HG03460 (cell line): ENCODE data around the gene MYH11.
"Not testable (repeated sequence)": the region's sequence is repeated elsewhere in the genome, so short reads cannot be mapped to it uniquely, and the experiment has no call there.

Experiments
- ATAC-seq: cut with Tn5 transposase; IDR thresholded peaks from one replicate; pipeline ENCODE4 v1.9.1; 2021; ENCODE audit not compliant: unreplicated experiment

The MYH11 gene

DNA sequence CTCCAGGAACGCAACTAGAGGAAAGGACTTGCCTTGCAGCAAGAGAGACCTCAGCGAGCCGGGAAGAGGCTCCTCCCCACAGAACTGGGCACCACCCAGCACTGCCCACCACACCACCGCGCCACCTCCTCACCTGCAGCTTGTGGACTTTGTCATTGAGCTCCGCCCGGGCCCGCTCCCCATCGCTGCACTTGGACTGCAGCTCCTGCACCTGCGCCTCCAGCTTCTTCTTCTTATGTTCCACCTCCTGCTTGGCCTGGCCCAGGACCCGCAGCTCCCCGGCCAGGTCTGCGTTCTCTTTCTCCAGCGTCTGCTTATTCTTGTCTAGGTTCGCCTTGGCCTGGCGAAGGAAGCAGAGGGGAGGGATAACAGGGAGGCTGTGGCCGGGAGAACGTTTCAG lies 130.1 kb downstream of the MYH11 start:
- ATAC-seq = no peak

DNA sequence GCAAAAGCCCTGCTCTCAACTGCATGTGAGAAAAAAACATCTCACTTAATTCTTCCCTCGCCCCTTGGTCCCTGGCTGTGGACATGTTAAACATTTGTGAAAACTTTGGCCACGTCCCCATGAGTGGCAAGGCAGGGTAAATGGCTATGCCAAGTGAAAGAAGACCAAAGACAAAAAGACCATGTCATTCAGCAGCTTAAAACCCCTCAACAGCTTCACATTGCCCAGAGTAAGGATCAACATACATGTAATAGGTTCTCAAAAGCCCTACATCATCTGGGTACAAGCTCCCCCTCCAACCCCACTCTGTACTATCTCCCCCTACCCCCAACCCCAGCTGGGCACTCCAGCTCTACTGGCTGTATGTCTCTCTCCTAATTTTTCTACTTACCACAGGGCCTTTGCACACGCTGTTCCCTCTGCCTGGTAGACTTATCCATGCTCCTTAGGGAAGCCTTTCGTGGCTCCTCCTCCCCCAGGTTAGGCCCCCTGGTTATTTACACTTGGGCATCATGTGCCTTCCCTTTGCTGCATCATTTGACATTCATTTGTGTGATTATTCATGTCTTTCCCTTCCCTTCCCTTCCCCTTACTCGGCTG lies 131.1 kb downstream of the MYH11 start:
- no peak for ATAC-seq

DNA sequence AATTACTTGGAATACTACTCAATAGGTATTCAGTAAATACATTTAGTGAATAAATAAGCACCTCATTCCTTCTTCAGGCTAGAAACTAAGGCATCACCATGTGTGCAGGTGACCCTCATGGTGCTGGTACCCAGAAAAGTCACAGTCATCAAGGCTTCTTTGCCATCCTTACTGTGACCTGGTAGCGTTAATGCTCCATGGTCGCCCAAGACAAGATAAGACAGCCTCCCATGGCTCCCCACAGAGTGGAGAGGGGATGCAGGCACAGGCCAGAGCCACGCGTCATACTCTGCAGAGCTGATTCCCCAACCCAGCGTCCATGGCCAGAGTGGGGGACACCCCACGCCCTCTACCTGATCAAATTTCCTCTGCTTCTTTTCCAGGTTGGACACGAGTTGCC lies 133.0 kb downstream of the MYH11 start:
- ATAC-seq = no peak

DNA sequence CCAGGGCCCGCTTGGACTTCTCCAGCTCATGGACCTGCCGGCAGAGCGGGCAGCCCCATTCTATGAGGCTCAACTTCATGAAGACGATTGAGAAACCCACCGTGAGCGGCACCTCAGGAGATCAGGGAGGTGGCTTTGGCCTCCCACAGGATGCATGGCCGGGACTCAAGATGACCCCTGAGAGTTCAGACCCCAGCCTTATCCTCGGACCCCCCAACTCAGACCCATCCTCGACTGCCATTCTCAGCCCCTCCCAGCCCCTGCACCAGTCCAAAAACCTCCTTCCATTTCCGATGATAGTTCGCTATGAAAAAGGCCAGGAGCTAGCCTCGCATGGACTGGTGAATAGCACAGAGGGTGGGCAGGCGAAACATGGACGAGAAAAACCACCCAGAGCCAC lies 135.8 kb downstream of the MYH11 start:
- ATAC-seq = no peak

DNA sequence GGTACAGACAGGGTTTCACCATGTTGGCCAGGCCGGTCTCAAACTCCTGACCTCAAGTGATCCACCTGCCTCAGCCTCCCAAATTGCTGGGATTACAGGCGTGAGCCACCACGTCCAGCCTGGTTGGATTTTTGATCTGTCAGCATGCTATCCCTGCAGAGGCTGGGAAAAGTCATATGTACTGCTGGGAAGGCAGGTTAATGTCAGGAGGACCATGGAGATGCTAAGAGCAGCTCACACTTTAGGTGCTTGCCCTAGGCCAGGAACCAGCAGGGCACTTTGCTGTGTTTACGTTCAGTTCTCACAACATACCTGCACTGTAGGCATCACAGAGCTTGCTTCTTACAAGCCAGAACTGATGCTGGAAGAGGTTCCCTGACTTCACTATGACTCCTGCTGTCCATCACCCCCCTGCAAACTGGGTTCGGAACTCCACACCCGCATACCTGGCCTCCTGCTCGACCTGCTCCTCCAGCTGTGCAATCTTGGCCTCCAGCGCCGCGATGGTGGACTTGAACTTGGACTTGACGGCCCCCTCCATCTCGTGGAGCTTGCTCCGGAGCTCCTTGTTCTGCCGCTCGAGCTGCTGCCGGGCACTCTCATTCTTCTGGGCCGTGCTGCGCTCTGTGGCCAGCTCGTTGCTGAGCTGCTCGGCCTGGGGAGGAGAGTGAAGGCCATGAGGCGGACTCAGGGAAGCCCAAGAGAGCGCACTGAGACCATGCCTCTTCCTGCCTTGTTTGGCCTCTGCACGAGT lies 140.0 kb downstream of the MYH11 start:
- ATAC-seq = no peak

DNA sequence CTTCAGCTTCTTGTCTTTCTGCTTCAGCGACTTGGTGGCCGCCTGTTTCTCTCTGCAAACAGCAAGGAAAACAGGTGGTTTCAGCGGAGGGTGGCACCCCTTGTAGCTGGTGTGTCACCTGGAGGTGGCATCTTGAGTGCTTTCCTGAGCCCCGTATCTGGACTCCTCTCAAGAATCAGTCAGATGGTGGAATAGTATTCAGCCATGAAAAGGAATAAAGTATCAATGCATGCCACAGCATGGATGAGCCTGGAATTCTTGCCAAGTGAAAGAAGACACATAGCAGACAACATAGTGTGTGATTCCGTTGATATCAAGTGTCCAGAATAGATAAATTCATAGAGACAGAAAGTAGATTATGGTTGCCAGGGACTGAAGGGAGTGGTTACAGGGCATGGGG lies 141.6 kb downstream of the MYH11 start:
- ATAC-seq = no peak

DNA sequence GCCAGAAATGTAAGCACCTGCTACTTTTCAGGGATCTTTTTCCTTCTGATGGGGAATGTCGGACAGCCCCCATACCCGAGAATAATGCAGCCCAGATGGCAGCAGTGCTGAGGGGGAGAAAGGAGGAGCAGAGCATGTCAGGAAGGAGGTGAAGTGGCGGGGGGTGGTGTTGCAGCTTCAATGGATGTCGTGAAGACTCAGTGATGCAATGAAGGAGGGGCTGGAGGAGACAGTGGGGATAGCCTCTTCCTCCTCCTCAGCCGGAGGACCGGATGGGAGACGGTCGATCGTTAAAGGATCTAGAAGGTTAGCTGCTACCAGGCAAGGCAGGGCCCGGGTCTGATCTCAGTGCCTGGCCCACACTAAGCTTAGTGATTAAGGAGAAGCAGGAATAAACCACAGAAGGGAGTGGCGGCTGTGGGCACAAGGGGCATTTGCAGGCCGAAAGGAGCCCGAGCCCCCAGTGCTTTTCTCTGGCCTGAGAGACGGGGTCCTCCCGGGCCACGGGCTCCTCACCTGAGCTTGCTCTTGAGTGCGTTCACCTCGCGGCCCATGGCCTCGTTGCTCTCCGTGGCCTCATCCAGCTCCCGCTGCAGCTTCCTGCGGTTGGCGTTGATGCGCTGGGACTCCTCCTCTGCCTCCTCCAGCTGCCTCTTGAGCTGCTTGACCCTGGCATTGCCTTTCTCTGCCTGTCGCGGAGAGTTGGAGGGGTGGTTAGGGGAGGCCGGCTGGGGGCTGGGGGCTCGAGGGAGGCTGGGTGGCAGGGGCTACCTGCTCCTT lies 142.2 kb downstream of the MYH11 start:
- no peak for ATAC-seq

DNA sequence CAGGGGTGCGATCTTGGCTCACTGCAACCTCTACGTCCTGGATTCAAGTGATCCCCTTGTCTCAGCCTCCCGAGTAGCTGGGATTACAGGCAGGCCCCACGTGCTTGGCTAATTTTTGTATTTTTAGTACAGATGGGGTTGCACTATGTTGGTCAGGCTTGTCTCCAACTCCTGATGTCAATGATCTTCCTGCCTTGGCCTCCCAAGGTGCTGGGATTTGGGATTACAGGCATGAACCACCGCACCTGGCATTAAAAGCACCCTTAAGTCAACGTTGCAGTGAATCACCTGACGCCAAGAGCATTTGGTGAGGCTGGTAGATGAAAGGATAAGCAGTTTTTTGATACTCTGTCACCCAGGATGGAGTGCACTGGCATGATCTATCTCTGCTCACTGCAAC lies 147.8 kb downstream of the MYH11 start:
- no peak for ATAC-seq

DNA sequence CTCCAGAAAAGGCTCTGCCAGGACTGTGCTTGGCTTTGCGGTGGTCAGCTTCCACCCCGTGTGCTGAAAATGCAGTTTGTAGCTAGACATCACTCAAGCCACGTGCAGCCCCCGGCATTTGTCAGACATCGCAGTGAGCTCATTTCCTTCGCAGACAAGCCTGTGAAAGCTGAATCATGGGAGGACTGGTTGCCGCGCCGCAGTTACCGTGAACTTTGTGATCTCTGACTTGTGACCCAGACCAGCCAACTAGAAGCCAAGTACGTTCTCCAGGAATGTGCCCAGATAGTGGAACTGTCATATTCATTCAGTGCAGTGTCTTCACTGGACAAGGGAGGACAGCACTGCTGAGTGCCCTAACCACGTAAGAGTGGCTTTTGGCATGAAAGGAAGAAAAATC lies 148.7 kb downstream of the MYH11 start:
- ATAC-seq = no peak

DNA sequence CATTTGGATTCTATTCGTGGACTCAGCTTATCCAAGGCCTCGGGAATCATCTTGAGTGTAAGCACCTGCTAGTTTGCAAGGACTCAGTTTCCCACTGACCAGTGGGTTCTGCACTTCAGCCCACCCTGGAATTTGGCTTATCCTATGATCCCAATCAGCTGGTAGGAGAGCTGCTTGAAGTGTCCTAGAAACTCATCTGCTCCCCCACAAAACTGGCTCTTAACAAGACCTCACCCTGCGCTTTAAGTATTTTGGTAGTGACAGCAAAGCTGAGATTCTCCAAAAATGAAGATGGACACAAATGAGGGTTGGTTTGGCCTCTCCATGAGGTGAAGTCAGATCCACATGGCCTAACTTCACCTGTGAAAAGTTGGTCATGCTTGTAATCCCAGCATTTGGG lies 149.5 kb downstream of the MYH11 start:
- no peak for ATAC-seq

DNA sequence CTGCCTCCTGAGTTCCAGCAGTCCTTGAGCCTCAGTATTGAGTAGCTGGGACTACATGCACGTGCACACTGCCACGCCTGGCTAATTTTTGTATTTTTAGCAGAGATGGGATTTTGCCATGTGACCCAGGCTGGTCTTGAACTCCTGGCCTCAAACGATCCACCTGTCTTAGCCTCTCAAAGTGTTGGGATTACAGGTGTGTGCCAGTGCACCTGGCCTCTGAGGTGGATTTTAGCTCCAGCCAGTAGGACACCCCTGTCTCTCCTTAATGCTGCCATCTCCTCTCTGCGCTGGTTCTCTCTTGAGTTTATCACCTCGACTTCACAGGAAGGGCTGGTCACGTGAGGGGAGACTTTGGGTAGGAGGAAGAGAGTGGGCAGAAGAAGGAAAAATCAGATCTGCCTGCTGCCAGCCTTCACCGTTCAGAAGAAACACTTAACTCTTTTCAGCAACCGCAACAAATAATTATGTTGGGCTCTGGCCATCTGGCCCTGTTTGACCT lies 151.7 kb downstream of the MYH11 start:
- no peak for ATAC-seq

DNA sequence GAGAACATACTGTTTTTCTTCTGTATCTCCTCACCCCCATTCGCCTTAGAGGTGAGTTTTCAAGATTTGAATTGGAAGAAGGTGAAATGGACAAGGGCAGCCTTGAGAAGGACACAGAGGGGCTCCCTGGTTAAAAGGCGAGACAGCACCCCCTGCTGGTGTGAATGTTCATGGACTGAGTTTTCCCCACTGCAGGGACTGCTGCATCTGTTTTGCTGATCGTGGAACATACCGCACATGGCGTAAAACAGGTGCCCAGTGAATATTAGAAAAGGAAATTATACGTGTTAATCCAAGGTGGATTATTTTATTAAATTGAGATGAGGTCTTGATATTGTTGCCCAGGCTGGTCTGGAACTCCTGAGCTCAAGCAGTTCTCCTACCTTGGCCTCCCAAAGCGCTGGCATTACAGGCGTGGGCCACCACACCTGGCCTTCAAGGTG lies 152.3 kb downstream of the MYH11 start:
- no peak for ATAC-seq

DNA sequence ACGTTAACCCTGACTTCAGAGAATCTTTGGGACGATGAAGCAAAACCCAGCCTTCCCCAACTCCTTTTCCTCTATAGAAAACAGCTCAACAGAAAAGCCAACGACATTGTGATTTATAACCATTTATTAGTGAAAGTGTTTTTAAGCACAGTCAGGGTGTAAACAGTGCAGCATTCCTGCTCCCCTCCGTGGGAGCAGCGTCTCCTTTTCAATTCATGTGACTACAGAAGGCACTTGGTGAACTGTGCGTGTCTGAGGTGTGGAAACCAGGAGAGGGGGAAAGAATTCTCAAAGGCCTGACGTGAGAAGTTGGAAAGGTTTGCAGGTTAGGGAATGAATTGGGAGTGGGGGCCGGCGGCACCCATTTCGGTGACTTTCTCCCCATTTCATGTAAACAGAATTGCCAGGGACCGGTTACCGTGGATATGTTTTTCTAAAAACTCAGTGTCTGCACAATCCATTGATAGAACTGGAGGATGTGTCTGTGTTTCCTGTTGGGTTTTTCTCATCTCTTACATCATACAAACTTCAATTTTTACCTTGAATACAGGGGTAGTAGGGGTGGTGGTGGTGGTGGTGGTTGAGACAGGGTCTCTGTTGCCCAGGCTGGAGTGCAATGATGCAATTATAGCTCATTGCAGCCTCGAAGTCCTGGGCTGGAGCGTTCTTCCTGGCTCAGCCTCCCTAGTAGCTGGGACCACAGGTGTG lies 153.6 kb downstream of the MYH11 start:
- no peak for ATAC-seq

DNA sequence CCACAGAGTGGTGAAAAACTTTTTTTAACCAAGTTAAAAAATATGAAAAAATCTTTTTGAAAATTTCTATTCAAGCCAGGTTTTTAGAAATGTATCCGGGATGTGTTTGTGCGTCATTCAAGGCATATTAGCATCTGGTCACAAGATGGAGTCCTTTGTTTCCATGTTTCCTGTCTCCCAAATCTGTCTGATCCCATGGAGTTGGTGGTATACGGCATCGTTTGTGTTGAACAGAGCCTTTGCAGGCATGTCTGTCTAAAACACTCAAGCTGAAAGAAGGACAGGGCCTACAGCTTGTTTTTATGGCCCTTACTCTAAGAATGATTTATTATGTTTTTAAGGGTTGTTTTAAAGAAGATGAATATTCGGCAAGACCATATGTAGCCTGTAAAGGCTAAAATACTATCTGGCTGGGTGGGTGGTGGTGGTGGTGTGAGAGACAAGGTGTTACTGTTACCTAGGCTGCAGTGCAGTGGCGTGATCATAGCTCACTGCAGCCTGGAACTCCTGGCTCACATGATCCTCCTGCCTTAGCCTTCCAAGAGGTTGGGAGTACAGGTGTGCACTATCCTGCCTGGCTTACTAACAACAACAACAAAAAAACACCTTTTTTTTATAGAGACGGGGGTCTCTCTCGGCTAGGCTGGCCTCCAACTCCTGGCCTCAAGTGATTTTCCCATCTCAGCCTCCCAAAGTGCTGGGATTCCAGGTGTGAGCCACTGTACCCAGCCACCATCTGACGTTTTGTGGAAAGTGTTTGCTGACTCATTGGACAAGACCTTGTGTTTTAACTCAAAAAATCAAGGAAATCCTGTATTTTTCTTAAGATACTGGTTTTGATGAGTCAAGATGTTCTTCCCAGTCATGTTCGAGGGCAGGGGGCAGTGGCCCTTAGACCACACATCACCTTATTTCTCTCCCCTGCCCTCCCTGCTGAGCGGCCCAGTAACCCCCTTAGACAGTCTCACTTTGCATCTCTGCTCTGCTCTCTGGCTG lies 154.6 kb downstream of the MYH11 start:
- ATAC-seq = no peak

DNA sequence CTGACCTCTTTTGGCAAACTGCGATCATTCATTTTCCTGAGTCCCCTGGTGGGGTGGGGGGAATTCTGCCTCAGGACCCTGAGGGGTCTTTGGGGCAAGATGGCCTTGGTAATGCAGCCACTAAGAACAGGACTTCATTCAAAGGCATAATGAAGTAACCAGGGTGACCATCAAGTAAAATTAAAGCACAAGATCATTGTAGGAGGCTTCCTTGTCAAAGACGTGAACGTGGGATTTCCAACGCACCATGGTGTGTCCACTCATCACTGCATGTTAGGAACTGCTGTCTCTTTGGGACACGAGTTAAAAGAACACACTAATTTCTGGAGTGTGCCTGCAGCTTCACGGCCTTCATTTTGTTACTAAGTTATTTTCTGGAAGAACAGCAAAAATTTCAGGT lies 155.5 kb downstream of the MYH11 start:
- no peak for ATAC-seq

DNA sequence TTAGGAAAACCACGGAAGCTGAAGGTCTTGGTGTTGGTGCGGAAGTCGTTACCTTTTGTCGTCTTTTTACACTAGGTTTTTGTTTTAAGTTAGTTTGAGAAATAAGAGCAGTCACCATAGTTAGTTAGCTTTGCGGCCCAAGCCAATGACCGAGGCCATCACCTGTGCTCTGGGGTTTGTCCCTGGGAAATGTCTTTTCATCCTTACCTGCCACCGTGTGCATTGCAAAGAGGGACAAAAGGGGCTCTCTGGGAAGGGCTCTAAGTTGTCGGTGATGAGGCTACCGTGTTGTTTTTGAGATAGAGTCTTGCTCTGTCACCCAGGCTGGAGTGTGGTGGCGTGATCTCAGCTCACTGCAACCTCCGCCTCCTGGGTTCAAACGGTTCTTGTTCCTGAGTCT lies 157.0 kb downstream of the MYH11 start:
- ATAC-seq = no peak

DNA sequence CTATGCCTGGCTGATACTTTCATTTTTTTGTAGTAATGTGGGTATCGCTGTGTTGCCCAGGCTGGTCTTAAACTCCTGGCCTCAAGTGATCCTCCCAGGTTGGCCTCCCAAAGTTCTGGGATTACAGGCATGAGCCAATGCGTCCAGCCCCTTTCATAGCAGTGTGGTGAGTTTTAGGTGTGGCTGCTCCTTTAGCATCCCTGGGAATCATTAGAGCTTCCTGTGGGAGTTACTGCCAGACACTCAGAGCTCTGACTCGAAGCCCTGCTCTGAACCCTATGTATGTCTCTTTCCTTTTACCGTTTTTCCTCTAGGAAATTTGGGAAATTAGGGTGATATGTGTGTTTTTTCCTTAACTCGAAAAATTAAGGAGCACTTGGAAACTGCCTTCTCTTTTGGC lies 162.3 kb downstream of the MYH11 start:
- ATAC-seq = no peak

DNA sequence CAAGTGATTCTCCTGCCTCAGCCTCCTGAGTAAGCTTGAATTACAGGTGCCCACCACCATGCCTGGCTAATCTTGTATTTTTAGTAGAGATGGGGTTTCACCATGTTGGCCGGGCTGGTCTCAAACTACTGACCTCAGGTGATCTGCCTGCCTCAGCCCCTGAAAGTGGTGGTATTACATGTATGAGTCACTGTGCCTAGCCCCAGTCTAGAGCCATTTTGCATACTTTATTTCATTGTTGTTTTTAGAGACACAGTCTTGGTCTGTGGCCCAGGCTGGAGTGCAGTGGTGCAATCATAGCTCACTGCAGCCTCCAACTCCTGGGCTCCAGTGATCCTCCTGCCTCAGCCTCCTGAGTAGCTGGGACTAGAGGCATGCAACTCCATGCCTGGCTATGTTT lies 164.3 kb downstream of the MYH11 start:
- not testable (repeated sequence) for ATAC-seq

DNA sequence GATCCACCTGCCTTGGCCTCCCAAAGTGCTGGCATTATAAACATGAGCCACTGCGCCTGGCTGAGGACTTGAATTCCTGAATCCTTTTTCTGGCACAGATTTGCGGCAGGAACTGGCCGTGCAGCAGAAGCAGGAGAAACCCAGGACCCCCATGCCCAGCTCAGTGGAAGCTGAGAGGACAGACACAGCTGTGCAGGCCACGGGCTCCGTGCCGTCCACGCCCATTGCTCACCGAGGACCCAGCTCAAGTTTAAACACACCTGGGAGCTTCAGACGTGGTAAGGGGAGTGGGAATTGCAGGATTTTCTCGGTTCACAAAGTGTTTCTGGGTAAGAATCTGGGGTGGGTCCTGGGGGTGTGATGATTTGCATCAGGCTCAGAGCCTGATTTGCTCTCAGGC lies 165.8 kb downstream of the MYH11 start:
- no peak for ATAC-seq

DNA sequence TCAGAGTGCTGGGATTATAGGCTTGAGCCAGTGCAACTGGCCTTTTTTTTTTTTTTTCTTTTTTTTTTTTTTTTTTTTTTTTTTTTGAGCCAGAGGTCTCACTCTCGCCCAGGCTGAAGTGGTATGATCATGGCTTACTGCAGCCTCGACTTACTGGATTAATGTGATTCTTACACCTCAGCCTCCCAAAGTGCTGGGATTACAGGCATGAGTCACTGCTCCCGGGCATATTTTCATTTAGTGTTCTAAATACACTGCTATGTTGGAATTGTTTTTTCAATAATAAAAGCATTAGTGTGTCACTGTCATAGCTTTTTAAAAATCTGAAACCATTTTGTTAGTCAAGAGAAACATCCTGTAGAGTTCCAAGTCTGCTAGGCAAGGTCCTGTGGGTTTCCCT lies 166.5 kb downstream of the MYH11 start:
- ATAC-seq = no peak
